SK-N-SH (cell line): ENCODE data around the gene CPB2. TPM values are rescaled to one million over a fixed set of nuclear protein-coding genes. Genes with fewer than 3 reads are reported as not detected.

Experiments
- CTCF ChIA-PET: fragments of 300-600, 350-600 bp; formaldehyde crosslinking; extraction: SDS; loops from one replicate; lab custom pipeline; 2021; lab: Yijun Ruan, JAX
- POLR2A ChIA-PET: fragments of 350-600 bp; sonication (Branson Sonifier 250); formaldehyde crosslinking; extraction: SDS; loops from one replicate; lab custom pipeline; 2020; ENCODE audit warnings: antibody characterized with exemption, inconsistent platforms; lab: Yijun Ruan, JAX
- DNase-seq: peaks from one replicate; pipeline ENCODE4 v3.0.0; 2012
- H2AFZ ChIP-seq: fragments of 200-600 bp; sonication (generic); 2 replicates; pipeline ENCODE4 v1.8.1; 2016; ENCODE audit warnings: antibody characterized with exemption, mild to moderate bottlenecking, low read depth
- H3F3A ChIP-seq: fragments of 200-600 bp; sonication (generic); replicated peaks from 2 replicates; pipeline ENCODE3; 2016; ENCODE audit warnings: antibody characterized with exemption, mild to moderate bottlenecking; ENCODE audit not compliant: insufficient read depth
- H3K27ac ChIP-seq, 2 experiments: fragments of 200-500 bp in 1 of 2; fragments of 200-600 bp in 1 of 2; sonication (Bioruptor generic) in 1 of 2; sonication (generic), shearing (Covaris generic) in 1 of 2; 2 replicates each; pipeline versions ENCODE4 v1.5.1 to v1.6.1; 2014 to 2016; ENCODE audit warnings: low read depth in 2 of 2, inconsistent platforms in 1 of 2, low read length in 1 of 2, mild to moderate bottlenecking in 1 of 2, mixed read lengths in 1 of 2
- H3K27me3 ChIP-seq: fragments of 200-600 bp; sonication (generic), shearing (Covaris generic); 2 replicates; pipeline ENCODE4 v1.6.1; 2016; ENCODE audit warnings: mixed run types; ENCODE audit not compliant: insufficient read depth
- H3K36me3 ChIP-seq, 2 experiments: fragments of 200-500 bp in 1 of 2; fragments of 200-600 bp in 1 of 2; sonication (Bioruptor generic) in 1 of 2; sonication (generic) in 1 of 2; replicated peaks in 1 of 2; 2 replicates each; pipeline versions ENCODE3 to v1.5.1; 2014 to 2016; ENCODE audit warnings: low read length in 1 of 2, mild to moderate bottlenecking in 1 of 2; ENCODE audit not compliant: insufficient read depth in 2 of 2, control insufficient read depth in 1 of 2
- H3K4me1 ChIP-seq, 2 experiments: fragments of 200-500 bp in 1 of 2; fragments of 200-600 bp in 1 of 2; sonication (Bioruptor generic) in 1 of 2; sonication (generic), shearing (Covaris generic) in 1 of 2; 2 replicates each; pipeline versions ENCODE4 v1.5.1 to v1.6.1; 2014 to 2016; ENCODE audit warnings: low read depth in 1 of 2, low read length in 1 of 2, mixed run types in 1 of 2; ENCODE audit not compliant: insufficient read depth in 2 of 2, control insufficient read depth in 1 of 2
- H3K4me2 ChIP-seq: fragments of 200-600 bp; sonication (generic), shearing (Covaris generic); 2 replicates; pipeline ENCODE4 v1.6.1; 2017; ENCODE audit warnings: mixed run types
- H3K4me3 ChIP-seq, 2 experiments: fragments of 200-500 bp in 1 of 2; fragments of 200-600 bp in 1 of 2; sonication (Bioruptor generic) in 1 of 2; sonication (generic), shearing (Covaris generic) in 1 of 2; 2 replicates each; pipeline versions ENCODE4 v1.5.1 to v1.8.1; 2014 to 2016; ENCODE audit warnings: low read depth in 2 of 2, inconsistent platforms in 1 of 2, low read length in 1 of 2, mild to moderate bottlenecking in 1 of 2, mixed read lengths in 1 of 2, moderate library complexity in 1 of 2
- H3K79me2 ChIP-seq: fragments of 200-600 bp; sonication (generic); 2 replicates; pipeline ENCODE4 v1.8.1; 2017; ENCODE audit warnings: mild to moderate bottlenecking; ENCODE audit not compliant: insufficient read depth
- H3K9ac ChIP-seq: fragments of 200-600 bp; sonication (generic); 2 replicates; pipeline ENCODE4 v1.6.1; 2017; ENCODE audit warnings: mixed run types
- H3K9me2 ChIP-seq: fragments of 200-600 bp; sonication (generic); 2 replicates; pipeline ENCODE4 v1.6.1; 2017; ENCODE audit warnings: mixed run types
- H3K9me3 ChIP-seq: fragments of 200-600 bp; sonication (generic); 2 replicates; pipeline ENCODE4 v1.6.1; 2017; ENCODE audit warnings: mixed run types, mild to moderate bottlenecking, moderate library complexity
- H4K20me1 ChIP-seq: fragments of 200-600 bp; sonication (generic); 2 replicates; pipeline ENCODE4 v1.6.1; 2017; ENCODE audit warnings: mild to moderate bottlenecking, mixed run types; ENCODE audit not compliant: insufficient read depth
- CHD2 ChIP-seq: fragments of 150-350 bp; IDR thresholded peaks from 2 replicates; pipeline ENCODE4 v1.6.1; 2018; ENCODE audit warnings: low read length; ENCODE audit not compliant: partially characterized antibody
- EP300 ChIP-seq, 2 experiments: IDR thresholded peaks; 2 replicates each; pipeline versions ENCODE4 v1.4.0 to v1.6.1; 2012; ENCODE audit warnings: borderline replicate concordance in 1 of 2, low read depth in 1 of 2, low read length in 1 of 2
- EZH2phosphoT487 ChIP-seq: fragments of 200-600 bp; sonication (generic); IDR thresholded peaks from 2 replicates; pipeline ENCODE4 v1.6.1; 2017; ENCODE audit warnings: low read depth, mixed run types, mild to moderate bottlenecking, antibody characterized with exemption, moderate library complexity, borderline replicate concordance
- FOSL2 ChIP-seq: IDR thresholded peaks from 2 replicates; pipeline ENCODE4 v1.4.0; 2012; ENCODE audit warnings: low read depth, mild to moderate bottlenecking, moderate library complexity, borderline replicate concordance
- GABPA ChIP-seq: IDR thresholded peaks from 2 replicates; pipeline ENCODE4 v1.4.0; 2012; ENCODE audit warnings: low read depth, mild to moderate bottlenecking
- JUND ChIP-seq: IDR thresholded peaks from 2 replicates; pipeline ENCODE4 v1.4.0; 2012
- MXI1 ChIP-seq: IDR thresholded peaks from 2 replicates; pipeline ENCODE4 v1.6.1; 2012; ENCODE audit warnings: mild to moderate bottlenecking, low read depth, low read length, improper control_type of control experiment
- NFIC ChIP-seq: IDR thresholded peaks from 2 replicates; pipeline ENCODE4 v1.4.0; 2012; ENCODE audit warnings: borderline replicate concordance
- NRF1 ChIP-seq: IDR thresholded peaks from 2 replicates; pipeline ENCODE4 v1.6.1; 2012; ENCODE audit warnings: low read depth, mild to moderate bottlenecking, low read length
- POLR2AphosphoS5 ChIP-seq: IDR thresholded peaks from 2 replicates; pipeline ENCODE4 v1.6.1; 2012; ENCODE audit warnings: low read depth, low read length
- RCOR1 ChIP-seq: fragments of 150-350 bp; IDR thresholded peaks from 2 replicates; pipeline ENCODE4 v1.6.1; 2017; ENCODE audit warnings: antibody characterized with exemption, low read length
- RFX5 ChIP-seq: IDR thresholded peaks from 2 replicates; pipeline ENCODE4 v1.6.1; 2012; ENCODE audit warnings: mild to moderate bottlenecking, improper control_type of control experiment, low read length
- RXRA ChIP-seq: IDR thresholded peaks from 2 replicates; pipeline ENCODE4 v1.4.0; 2012; ENCODE audit warnings: low read depth, mild to moderate bottlenecking, borderline replicate concordance
- SIN3A ChIP-seq: IDR thresholded peaks from 2 replicates; pipeline ENCODE4 v1.6.1; 2012; ENCODE audit warnings: low read depth, mild to moderate bottlenecking, low read length, moderate library complexity, borderline replicate concordance
- TAF1 ChIP-seq: IDR thresholded peaks from 2 replicates; pipeline ENCODE4 v1.6.1; 2012; ENCODE audit warnings: low read depth, mild to moderate bottlenecking, low read length, moderate library complexity, borderline replicate concordance
- TCF12 ChIP-seq: IDR thresholded peaks from 2 replicates; pipeline ENCODE4 v1.4.0; 2012
- TEAD4 ChIP-seq: IDR thresholded peaks from 2 replicates; pipeline ENCODE4 v1.4.0; 2012; ENCODE audit warnings: mild to moderate bottlenecking, borderline replicate concordance; ENCODE audit not compliant: insufficient read depth
- YY1 ChIP-seq: IDR thresholded peaks from 2 replicates; pipeline ENCODE4 v1.4.0; 2012; ENCODE audit warnings: low read depth, mild to moderate bottlenecking
- WGBS: methylation state at CpG from one replicate; pipeline ENCODE4 v1.1.6; 2017; ENCODE audit warnings: low lambda C conversion rate; 5-methylcytosine and 5-hydroxymethylcytosine counted together
- polyA plus RNA-seq, 3 experiments: library from polyadenylated mRNA; depleted of rRNA; stranded (reverse); fragments of >200 nt; gene quantifications; 2 replicates each; pipeline ENCODE4 v1.2.3, GENCODE V29; 2012
- TF ChIP-seq, protein P1 (sequence below): IDR thresholded peaks from 2 replicates; pipeline ENCODE4; 2012
- TF ChIP-seq, protein P2 (sequence below): IDR thresholded peaks from 2 replicates; pipeline ENCODE4 v1.4.0; 2012; ENCODE audit warnings: low read depth, borderline replicate concordance
- TF ChIP-seq, protein P3 (sequence below): IDR thresholded peaks from 2 replicates; pipeline ENCODE4 v1.4.0; 2012; ENCODE audit warnings: low read depth

Gene CPB2
- polyA plus RNA-seq, 1 of the 3 experiments (the other 2 are of a cell fraction), result not detected

DNA sequence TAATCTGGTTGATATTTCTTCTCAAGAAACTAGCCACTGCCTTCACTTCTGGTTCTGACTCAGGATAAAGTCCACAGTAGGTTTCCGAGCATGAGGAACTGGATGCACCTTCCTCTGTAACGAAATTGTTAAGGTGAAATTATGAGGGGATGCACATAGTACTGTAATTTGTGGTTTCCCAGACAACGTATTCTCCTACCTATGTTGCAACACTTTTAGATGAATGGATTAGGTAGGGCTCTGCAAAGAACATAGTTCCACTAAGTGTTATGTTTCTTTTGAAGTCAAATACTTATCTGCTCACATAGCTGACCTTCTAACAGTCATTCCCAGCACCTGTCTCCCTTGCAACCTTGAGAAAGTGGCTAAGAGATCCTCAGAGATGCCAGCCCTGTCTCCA is 46.6 kb downstream of the CPB2 start:
- H3K4me3 ChIP-seq, result no peak overlapping the region
- no peaks in the 10 kb centered on the region for H3K36me3 ChIP-seq
- no peaks in the 10 kb centered on the region for H3K9me2 ChIP-seq
- 0 out of 2 replicates have a peak, but pooled peaks cover 1% of the 10 kb centered on the region for H3K9me3 ChIP-seq
- H3F3A ChIP-seq, result peaks cover 6% of the 10 kb centered on the region
- no peak overlapping the region for H3K27ac ChIP-seq
- no peak overlapping the region for H3K9ac ChIP-seq
- no peak for DNase-seq
- peaks cover 4% of the 10 kb centered on the region in 2 experiments; a peak in 2 of 4 replicates for H3K4me1 ChIP-seq
- H3K4me2 ChIP-seq, result no peak overlapping the region
- WGBS, result 86% methylated on average over 3 of the region's 3 CpGs
- no peaks in the 10 kb centered on the region for H4K20me1 ChIP-seq
- H3K27me3 ChIP-seq, result no peaks in the 10 kb centered on the region
- no peak for TF ChIP-seq RFX5
- no peak for TF ChIP-seq TEAD4
- no peak for TF ChIP-seq YY1
- no peak for TF ChIP-seq SIN3A
- TF ChIP-seq RXRA, result no peak
- no peak for TF ChIP-seq MXI1
- no peak for TF ChIP-seq EP300 (IDR thresholded peaks at IDR 0.05; ENCODE audit: borderline replicate concordance in 1 of 2, low read depth in 1 of 2, low read length in 1 of 2)
- TF ChIP-seq, protein P1, sequence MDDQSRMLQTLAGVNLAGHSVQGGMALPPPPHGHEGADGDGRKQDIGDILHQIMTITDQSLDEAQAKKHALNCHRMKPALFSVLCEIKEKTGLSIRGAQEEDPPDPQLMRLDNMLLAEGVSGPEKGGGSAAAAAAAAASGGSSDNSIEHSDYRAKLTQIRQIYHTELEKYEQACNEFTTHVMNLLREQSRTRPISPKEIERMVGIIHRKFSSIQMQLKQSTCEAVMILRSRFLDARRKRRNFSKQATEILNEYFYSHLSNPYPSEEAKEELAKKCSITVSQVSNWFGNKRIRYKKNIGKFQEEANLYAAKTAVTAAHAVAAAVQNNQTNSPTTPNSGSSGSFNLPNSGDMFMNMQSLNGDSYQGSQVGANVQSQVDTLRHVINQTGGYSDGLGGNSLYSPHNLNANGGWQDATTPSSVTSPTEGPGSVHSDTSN, result no peak
- no peak for TF ChIP-seq POLR2AphosphoS5
- no peak for TF ChIP-seq RCOR1
- no peak for TF ChIP-seq TCF12
- no peak for TF ChIP-seq JUND
- TF ChIP-seq NRF1, result no peak
- H3K79me2 ChIP-seq, result peaks cover 1% of the 10 kb centered on the region; the same call in 1 of the 2 replicates
- POLR2A ChIA-PET, result no interaction called here
- no peak overlapping the region for H2AFZ ChIP-seq
- CTCF ChIA-PET, result interaction anchor here (0.7 kb wide), 1 partner anchor 65 kb away, joined by 3 read pairs; no protein-coding TSS in a partner anchor

DNA sequence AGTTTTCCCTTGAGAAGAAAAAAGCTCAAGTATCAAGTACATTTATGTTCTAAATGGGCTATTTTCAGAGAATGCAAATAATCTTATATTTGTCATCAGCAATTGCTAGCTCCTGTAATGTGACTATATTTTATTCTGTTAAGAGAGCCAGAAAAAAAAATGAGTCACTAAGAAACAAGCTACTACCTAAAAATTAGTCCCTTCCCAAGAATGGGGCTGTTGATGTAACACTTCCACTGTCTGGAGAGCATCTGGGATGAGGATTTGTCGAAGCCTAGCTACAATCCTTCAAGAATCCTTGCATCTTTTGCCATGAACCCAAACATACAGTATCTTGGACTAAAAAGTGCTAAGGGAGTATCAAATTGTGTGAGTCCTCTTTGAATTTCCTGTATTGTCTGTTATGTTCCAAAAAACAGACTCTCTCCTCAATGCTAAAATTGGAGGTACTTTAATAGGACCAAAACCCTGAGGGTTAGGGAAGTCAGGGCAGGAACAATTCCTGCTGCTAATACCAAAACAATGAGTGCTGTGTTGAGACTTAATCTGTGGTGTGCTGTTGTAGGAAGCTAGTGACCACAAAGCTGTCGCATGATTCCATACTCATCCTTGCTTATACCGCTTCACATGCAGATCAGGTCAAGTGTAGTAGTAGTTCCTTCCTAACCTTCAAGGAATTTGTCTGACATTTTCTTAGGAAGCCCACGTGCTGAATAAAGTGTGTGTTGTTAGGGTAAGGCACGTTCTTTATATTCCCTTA is 47.4 kb downstream of the CPB2 start:
- ChIA-PET CTCF (interaction anchor here (0.6 to 1.0 kb wide), 3 partner anchors 10 to 499 kb away, joined by 3 read pairs; no protein-coding TSS in a partner anchor), POLR2A (no interaction called here)
- Histone ChIP-seq H3K4me3 (no peak overlapping the region), H3K27ac (no peak overlapping the region), H3K27me3 (no peaks in the 10 kb centered on the region), H3K79me2 (peaks cover 6% of the 10 kb centered on the region; the same call in 1 of the 2 replicates), H3K9me3 (no peaks in the 10 kb centered on the region), H3K4me1 (peaks cover 4% of the 10 kb centered on the region in 2 experiments; a peak in 2 of 4 replicates), H2AFZ (no peak overlapping the region), H3K9ac (no peak overlapping the region), H3K4me2 (no peak overlapping the region), H4K20me1 (no peaks in the 10 kb centered on the region), H3F3A (peaks cover 6% of the 10 kb centered on the region), H3K9me2 (no peaks in the 10 kb centered on the region), H3K36me3 (no peaks in the 10 kb centered on the region)
- 73% methylated on average over 5 of the region's 5 CpGs for WGBS
- no peak for DNase-seq
- TF ChIP-seq NFIC, result no peak
- no peak for TF ChIP-seq FOSL2
- TF ChIP-seq RFX5, result no peak
- no peak for TF ChIP-seq MXI1
- TF ChIP-seq, protein P2, sequence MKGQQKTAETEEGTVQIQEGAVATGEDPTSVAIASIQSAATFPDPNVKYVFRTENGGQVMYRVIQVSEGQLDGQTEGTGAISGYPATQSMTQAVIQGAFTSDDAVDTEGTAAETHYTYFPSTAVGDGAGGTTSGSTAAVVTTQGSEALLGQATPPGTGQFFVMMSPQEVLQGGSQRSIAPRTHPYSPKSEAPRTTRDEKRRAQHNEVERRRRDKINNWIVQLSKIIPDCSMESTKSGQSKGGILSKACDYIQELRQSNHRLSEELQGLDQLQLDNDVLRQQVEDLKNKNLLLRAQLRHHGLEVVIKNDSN, result no peak
- TF ChIP-seq POLR2AphosphoS5, result no peak
- no peak for TF ChIP-seq RCOR1
- TF ChIP-seq EP300 (IDR thresholded peaks at IDR 0.05; ENCODE audit: borderline replicate concordance in 1 of 2, low read depth in 1 of 2, low read length in 1 of 2), result no peak
- no peak for TF ChIP-seq EZH2phosphoT487
- TF ChIP-seq RXRA, result no peak
- no peak for TF ChIP-seq GABPA
- TF ChIP-seq, protein P3, sequence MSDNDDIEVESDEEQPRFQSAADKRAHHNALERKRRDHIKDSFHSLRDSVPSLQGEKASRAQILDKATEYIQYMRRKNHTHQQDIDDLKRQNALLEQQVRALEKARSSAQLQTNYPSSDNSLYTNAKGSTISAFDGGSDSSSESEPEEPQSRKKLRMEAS, result no peak
- TF ChIP-seq TEAD4, result no peak
- TF ChIP-seq TAF1, result no peak
- TF ChIP-seq CHD2, result no peak
